ENCODE measurements around the gene STAG1. TPM values are rescaled to one million over a fixed set of nuclear protein-coding genes. Genes with fewer than 3 reads are reported as not detected.
A peak's percentile ranks its signal among the peaks of the same experiment; 100 is the strongest.
"Not testable (repeated sequence)": the region's sequence is repeated elsewhere in the genome, so short reads cannot be mapped to it uniquely, and the experiment has no call there.

The STAG1 gene
- total RNA-seq, 2 donors from 2014 or later: 46.9 to 48.5 TPM

DNA sequence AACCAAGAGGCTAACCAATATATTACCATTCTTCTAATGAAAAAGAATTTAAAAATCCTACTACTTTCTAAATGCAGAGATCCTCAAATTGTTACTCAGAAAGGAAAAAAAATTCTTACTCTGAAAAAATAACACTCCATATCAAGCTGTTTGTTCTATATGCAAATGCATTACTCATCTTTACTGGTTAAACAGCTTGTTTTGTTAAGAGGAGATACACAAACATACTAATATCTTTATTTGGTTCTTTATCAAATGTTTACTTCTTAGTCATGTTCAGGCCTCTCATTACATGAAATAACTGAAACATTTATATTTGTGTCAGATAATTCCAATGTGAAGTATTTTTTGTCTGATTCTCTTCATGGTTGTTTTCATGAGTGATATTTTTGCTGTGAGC, 355.3 kb downstream of the STAG1 start:
- no peaks in the 10 kb centered on the region for H3K9me3 ChIP-seq (ENCODE audit: control insufficient read depth, low read length, poor library complexity, severe bottlenecking)
- Mint-ChIP-seq H3K27ac (no peak overlapping the region), H3K4me1 (no peaks in the 10 kb centered on the region), H3K4me3 (no peak overlapping the region), H3K36me3 (ENCODE audit: low read depth) (no peaks in the 10 kb centered on the region), H3K27me3 (no peaks in the 10 kb centered on the region)
- ATAC-seq: no peak
- no peak for DNase-seq

DNA sequence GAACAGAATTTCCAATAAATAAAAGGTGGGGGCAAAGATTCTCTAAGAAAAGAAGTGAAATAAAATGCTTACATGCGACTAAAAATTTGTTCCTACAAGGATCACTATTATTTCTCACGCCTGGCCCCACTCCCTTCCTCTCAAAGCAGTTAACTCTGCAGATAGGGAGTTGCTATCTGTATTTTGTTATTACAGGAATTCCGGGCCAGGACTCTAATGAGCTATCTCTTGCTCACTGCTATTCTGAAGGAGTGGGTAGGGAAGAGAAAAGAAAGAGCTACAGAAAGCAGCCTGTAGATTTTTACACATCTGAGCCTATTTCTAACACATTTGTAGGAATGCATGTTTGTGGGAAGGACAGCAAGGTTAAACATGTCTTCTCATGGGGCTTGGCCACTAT, 361.6 kb downstream of the STAG1 start:
- no peaks in the 10 kb centered on the region for H3K9me3 ChIP-seq (ENCODE audit: control insufficient read depth, low read length, poor library complexity, severe bottlenecking)
- H3K4me3 Mint-ChIP-seq: no peak overlapping the region
- ATAC-seq (no peak), DNase-seq (no peak)
- peaks cover 3% of the 10 kb centered on the region for H3K36me3 Mint-ChIP-seq (ENCODE audit: low read depth)
- H3K4me1 Mint-ChIP-seq: no peaks in the 10 kb centered on the region
- no peak overlapping the region for H3K27ac Mint-ChIP-seq
- no peaks in the 10 kb centered on the region for H3K27me3 Mint-ChIP-seq

DNA sequence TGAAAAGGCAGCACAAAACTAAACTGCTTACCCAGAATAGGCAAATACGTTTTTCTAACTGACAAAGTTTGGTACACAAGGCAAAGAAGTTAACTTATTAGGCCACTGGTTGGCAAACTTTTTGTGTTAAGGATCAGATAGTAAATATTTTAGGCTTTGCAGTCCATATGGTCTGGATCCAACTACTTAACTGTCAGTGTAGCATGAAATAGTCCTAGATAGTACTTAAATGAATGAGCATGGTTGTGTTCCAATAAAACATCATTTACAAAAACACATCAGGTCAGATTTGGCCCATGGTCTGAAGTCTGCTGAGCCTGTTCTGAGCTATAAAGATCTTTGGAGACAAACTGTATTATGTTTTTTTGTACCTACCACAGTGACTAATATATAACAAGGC, 365.1 kb downstream of the STAG1 start:
- peaks cover 3% of the 10 kb centered on the region for H3K36me3 Mint-ChIP-seq (ENCODE audit: low read depth)
- H3K4me3 Mint-ChIP-seq: no peak overlapping the region
- H3K4me1 Mint-ChIP-seq: no peaks in the 10 kb centered on the region
- no peak overlapping the region for H3K27ac Mint-ChIP-seq
- no peak for DNase-seq
- no peaks in the 10 kb centered on the region for H3K9me3 ChIP-seq (ENCODE audit: control insufficient read depth, low read length, poor library complexity, severe bottlenecking)
- H3K27me3 Mint-ChIP-seq: no peaks in the 10 kb centered on the region
- ATAC-seq: no peak

DNA sequence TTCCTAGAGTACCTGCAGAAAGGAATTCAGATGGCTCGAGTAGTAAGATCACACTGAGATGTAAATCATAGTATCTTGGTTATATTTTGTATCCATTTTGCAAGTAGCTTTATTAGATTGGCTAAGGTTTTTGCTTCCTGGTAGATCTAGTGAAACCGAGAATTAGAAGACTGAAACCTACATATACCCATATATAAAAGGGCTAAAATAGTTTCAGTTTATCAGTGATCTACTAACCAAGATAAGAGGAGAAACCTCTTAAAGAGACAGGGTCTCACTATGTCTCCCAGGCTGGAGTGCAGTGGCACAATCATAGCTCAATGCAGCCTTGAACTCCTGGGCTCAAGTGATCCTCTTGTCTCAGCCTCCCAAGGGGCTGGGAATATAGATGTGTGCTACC, 366.7 kb downstream of the STAG1 start:
- Mint-ChIP-seq H3K27me3 (no peaks in the 10 kb centered on the region), H3K36me3 (ENCODE audit: low read depth) (peaks cover 5% of the 10 kb centered on the region), H3K4me3 (no peak overlapping the region), H3K4me1 (peaks cover 2% of the 10 kb centered on the region), H3K27ac (no peak overlapping the region)
- no peak for ATAC-seq
- no peaks in the 10 kb centered on the region for H3K9me3 ChIP-seq (ENCODE audit: control insufficient read depth, low read length, poor library complexity, severe bottlenecking)
- no peak for DNase-seq

DNA sequence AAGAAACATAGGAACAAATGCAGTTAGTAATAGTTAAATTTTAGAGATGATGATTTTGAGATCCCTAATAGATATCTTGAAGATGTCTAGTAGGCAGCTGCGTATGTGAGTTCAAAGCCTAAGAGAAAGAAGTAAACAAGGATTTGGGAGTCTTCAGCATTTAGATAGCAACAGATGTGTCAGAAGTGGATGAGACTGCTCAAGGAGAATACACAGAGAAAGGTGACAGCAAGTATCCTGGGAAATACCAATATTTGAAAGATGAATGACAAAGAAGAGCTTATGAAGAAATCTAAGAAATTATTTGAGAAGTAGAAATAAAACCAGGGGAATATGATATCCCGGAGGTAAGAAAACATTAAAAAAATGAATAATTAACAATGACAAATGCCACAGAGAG, 371.1 kb downstream of the STAG1 start:
- H3K9me3 ChIP-seq (ENCODE audit: control insufficient read depth, low read length, poor library complexity, severe bottlenecking): no peaks in the 10 kb centered on the region
- no peak for ATAC-seq
- Mint-ChIP-seq H3K36me3 (ENCODE audit: low read depth) (peaks cover 2% of the 10 kb centered on the region), H3K4me1 (peaks cover 4% of the 10 kb centered on the region), H3K27ac (no peak overlapping the region), H3K4me3 (no peak overlapping the region), H3K27me3 (no peaks in the 10 kb centered on the region)
- DNase-seq: no peak

DNA sequence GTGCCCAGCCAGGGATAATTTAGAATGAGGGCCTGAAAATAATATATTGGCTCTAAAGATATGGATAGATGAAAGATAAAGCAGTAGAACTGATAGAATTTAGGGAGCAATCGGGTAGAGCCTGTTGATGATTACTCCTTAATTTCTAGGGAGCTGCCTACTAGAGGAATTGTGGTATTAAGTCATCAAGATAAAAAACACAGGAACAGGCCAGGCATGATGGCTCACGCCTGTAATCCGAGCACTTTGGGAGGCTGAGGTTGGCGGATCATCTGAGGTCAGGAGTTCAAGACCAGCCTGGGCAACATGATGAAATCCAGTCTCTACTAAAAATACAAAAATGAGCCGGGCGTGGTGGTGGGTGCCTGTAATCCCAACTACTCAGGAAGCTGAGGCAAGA, 371.6 kb downstream of the STAG1 start:
- H3K9me3 ChIP-seq (ENCODE audit: control insufficient read depth, low read length, poor library complexity, severe bottlenecking): no peaks in the 10 kb centered on the region
- no peaks in the 10 kb centered on the region for H3K27me3 Mint-ChIP-seq
- no peak overlapping the region for H3K4me3 Mint-ChIP-seq
- peaks cover 2% of the 10 kb centered on the region for H3K36me3 Mint-ChIP-seq (ENCODE audit: low read depth)
- H3K4me1 Mint-ChIP-seq: peaks cover 4% of the 10 kb centered on the region
- H3K27ac Mint-ChIP-seq: no peak overlapping the region
- no peak for DNase-seq
- no peak for ATAC-seq

DNA sequence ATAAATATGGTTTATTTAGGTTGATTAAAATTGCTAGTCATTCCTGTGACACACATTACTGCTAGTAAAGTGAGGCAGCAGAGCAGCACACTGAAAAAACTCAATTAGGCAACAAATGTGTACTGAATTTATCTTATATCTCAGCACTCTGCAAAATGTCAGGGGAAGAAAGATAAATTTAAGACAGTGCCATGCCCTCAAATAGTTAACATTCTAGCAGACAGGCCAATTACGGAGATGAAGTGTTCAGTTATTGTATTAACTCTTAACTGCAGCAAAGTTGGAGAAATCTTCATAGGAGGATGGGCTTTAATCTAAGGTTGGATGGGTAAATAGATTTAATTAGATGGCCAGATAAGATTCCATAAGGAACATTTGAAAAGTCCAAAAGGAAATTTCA, 374.2 kb downstream of the STAG1 start:
- peaks cover 4% of the 10 kb centered on the region for H3K4me1 Mint-ChIP-seq
- no peak overlapping the region for H3K4me3 Mint-ChIP-seq
- no peak overlapping the region for H3K27ac Mint-ChIP-seq
- H3K27me3 Mint-ChIP-seq: no peaks in the 10 kb centered on the region
- H3K36me3 Mint-ChIP-seq (ENCODE audit: low read depth): peaks cover 5% of the 10 kb centered on the region
- no peaks in the 10 kb centered on the region for H3K9me3 ChIP-seq (ENCODE audit: control insufficient read depth, low read length, poor library complexity, severe bottlenecking)
- no peak for DNase-seq
- no peak for ATAC-seq

DNA sequence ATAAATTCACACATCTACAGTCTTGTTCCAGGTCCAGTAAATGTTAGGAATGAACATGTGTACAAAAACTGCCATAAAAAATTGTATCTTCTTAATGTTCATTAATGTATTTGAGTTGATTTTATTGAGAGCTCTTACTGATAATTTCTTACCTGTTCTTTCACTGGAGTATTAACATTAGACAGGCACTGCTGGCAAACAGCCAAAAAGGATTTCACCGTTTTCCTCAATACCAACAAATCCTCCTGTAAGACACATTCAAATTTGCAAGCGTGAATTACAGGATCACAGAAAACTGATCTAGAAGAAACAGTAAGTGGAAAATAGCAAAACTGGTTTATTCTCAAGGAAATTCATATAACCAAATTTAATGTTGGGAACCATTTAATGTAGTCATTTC, 374.7 kb downstream of the STAG1 start:
- H3K4me3 Mint-ChIP-seq: no peak overlapping the region
- ATAC-seq (no peak), DNase-seq (no peak)
- H3K27me3 Mint-ChIP-seq: no peaks in the 10 kb centered on the region
- no peak overlapping the region for H3K27ac Mint-ChIP-seq
- H3K36me3 Mint-ChIP-seq (ENCODE audit: low read depth): peaks cover 5% of the 10 kb centered on the region
- no peaks in the 10 kb centered on the region for H3K9me3 ChIP-seq (ENCODE audit: control insufficient read depth, low read length, poor library complexity, severe bottlenecking)
- H3K4me1 Mint-ChIP-seq: peaks cover 4% of the 10 kb centered on the region

DNA sequence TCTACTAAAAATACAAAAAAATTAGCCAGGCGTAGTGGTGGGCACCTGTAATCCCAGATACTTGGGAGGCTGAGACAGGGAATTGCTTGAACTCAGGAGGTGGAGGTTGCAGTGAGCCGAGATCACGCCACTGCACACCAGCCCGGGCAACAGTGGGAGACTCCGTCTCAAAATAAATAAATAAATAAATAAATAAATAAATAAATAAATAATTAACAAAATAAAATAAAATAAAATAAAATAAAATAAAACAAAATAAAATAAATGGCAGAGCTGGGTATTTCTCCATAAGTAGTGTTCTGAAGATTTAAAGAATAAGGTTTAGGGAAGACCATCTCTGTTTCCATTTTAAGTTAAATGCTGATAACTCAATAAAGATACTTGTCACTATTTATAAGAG, 376.4 kb downstream of the STAG1 start:
- H3K27ac Mint-ChIP-seq; H3K27me3 Mint-ChIP-seq; H3K9me3 ChIP-seq (ENCODE audit: control insufficient read depth, low read length, poor library complexity, severe bottlenecking); H3K4me3 Mint-ChIP-seq; H3K4me1 Mint-ChIP-seq; DNase-seq; ATAC-seq; H3K36me3 Mint-ChIP-seq (ENCODE audit: low read depth): not testable (repeated sequence)

DNA sequence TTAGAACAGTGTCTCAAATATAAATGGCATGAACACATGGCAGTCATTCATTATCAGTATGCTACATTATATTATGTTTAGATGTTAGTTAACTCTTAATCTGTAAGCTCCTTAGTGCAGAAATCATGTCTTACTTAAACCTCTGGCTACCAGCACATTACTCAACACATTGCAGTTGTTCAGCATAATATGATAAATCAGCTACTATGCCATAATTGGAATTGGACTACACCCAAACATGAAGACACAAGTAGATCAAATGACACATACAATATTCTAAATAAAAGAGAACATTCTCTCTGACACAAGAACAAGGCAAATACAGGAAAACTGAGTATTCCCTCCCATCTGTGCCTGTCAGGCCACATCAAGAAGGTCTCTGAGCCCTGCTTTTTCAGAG, 385.9 kb downstream of the STAG1 start:
- H3K27me3 Mint-ChIP-seq: no peaks in the 10 kb centered on the region
- H3K36me3 Mint-ChIP-seq (ENCODE audit: low read depth): peaks cover 2% of the 10 kb centered on the region
- no peaks in the 10 kb centered on the region for H3K9me3 ChIP-seq (ENCODE audit: control insufficient read depth, low read length, poor library complexity, severe bottlenecking)
- DNase-seq: no peak
- no peak overlapping the region for H3K4me3 Mint-ChIP-seq
- ATAC-seq: no peak
- H3K4me1 Mint-ChIP-seq: peaks cover 5% of the 10 kb centered on the region
- H3K27ac Mint-ChIP-seq: no peak overlapping the region

DNA sequence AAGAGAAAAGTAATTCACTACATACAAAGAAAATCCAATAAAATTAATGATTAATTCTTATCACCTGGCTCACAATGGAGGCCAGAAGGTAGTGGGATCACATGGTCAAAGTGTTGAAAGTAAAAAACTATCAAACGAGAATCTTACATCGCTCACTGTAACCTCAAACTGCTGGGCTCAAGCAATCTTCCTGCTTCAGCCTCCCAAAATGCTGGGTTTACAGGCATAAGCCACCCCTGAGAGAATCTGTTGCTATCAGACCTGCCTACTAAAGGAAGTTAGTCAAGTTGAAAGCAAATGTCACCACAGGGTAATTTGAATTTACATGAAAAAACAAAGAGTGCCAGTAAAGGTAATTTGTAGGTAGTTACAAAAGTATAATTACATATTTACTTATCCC, 398.7 kb downstream of the STAG1 start:
- DNase-seq (no peak), ATAC-seq (no peak)
- no peaks in the 10 kb centered on the region for H3K27me3 Mint-ChIP-seq
- H3K4me1 Mint-ChIP-seq: peaks cover 3% of the 10 kb centered on the region
- no peak overlapping the region for H3K4me3 Mint-ChIP-seq
- no peaks in the 10 kb centered on the region for H3K9me3 ChIP-seq (ENCODE audit: control insufficient read depth, low read length, poor library complexity, severe bottlenecking)
- H3K36me3 Mint-ChIP-seq (ENCODE audit: low read depth): peaks cover 9% of the 10 kb centered on the region
- H3K27ac Mint-ChIP-seq: peak overlapping the region; percentile 79

DNA sequence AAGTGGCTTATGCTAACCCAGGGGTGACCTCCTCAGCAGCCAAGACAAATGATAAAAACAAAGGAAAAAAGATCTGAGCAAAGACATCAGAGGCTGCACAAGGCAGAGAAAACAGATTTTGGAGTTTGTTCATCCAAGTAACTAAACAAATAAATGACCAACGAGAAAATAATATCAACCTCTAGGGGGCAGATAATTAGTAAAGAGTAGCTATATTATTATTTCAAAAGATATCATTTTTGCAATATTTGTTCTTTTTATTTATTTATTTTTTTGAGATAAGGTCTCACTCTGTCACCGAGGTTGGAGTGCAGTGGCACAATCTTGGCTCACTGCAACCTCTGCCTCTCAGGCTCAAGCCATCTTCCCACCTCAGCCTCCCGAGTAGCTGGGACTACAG, 400.3 kb downstream of the STAG1 start:
- H3K9me3 ChIP-seq (ENCODE audit: control insufficient read depth, low read length, poor library complexity, severe bottlenecking): no peaks in the 10 kb centered on the region
- H3K27me3 Mint-ChIP-seq: no peaks in the 10 kb centered on the region
- H3K4me1 Mint-ChIP-seq: peaks cover 3% of the 10 kb centered on the region
- peak overlapping the region; percentile 79 for H3K27ac Mint-ChIP-seq
- no peak for DNase-seq
- no peak for ATAC-seq
- no peak overlapping the region for H3K4me3 Mint-ChIP-seq
- peaks cover 9% of the 10 kb centered on the region for H3K36me3 Mint-ChIP-seq (ENCODE audit: low read depth)

DNA sequence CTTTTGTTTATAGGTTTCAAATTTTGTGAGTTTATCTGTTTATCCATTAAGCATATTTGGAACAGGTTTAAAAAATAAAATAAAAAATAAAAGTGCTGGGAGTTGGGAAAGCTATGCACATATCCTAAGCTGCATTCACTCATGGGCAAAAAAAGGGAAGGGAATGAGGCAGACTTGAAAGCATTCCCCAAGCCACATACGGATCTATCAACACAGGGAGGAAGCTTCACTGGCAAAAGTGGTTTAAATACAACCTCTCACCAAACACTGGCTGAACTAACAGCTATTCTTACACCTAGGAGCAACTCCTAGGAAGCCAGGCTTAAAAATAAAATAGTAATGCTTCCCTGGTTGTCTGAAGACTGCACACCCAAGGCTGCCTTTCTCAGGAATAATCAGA, 400.8 kb downstream of the STAG1 start:
- no peak for DNase-seq
- no peaks in the 10 kb centered on the region for H3K9me3 ChIP-seq (ENCODE audit: control insufficient read depth, low read length, poor library complexity, severe bottlenecking)
- peaks cover 3% of the 10 kb centered on the region for H3K4me1 Mint-ChIP-seq
- peaks cover 9% of the 10 kb centered on the region for H3K36me3 Mint-ChIP-seq (ENCODE audit: low read depth)
- no peak overlapping the region for H3K27ac Mint-ChIP-seq
- H3K27me3 Mint-ChIP-seq: no peaks in the 10 kb centered on the region
- ATAC-seq: no peak
- no peak overlapping the region for H3K4me3 Mint-ChIP-seq

DNA sequence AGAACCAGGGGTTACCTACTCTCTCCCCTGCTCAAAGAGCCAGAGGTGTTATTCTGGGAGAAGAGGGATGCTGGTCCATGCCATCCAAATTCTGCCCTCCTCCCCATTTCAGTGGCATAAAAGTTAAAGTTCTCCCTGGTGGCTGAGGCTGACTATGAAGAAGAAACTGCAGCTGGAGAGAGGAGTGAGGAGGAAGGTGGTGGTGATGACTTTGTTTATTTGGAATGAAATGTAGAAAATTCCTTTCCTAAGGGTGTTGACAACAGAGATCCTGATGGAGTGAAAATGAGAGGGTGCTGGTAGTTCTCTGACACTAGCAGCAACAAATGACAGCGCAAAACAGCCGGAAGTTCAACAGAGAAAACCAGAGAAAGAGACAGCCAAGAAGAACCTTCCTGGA, 401.6 kb downstream of the STAG1 start:
- H3K4me3 Mint-ChIP-seq: no peak overlapping the region
- H3K27ac Mint-ChIP-seq: no peak overlapping the region
- H3K4me1 Mint-ChIP-seq: peaks cover 3% of the 10 kb centered on the region
- peaks cover 9% of the 10 kb centered on the region for H3K36me3 Mint-ChIP-seq (ENCODE audit: low read depth)
- H3K27me3 Mint-ChIP-seq: no peaks in the 10 kb centered on the region
- H3K9me3 ChIP-seq (ENCODE audit: control insufficient read depth, low read length, poor library complexity, severe bottlenecking): no peaks in the 10 kb centered on the region
- DNase-seq (no peak), ATAC-seq (no peak)

DNA sequence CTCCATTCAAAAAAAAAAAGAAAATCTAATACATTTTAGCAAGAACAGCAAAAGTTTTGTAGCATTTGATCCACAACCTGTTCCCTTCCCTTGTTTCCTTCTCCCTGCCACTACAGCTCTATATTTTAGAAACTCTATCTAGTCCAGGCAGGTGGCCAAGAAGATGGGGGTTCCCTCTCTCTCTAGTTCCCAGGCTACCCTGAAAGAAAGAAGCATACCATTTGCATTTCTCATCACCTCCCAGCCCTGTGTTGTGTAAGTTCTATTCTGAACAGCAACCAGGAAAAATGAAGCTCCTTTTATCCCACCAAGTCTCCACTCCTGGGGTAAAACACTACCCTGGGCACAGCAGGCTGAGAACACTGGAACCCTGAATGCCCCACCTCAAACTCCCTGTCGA, 402.0 kb downstream of the STAG1 start:
- H3K9me3 ChIP-seq (ENCODE audit: control insufficient read depth, low read length, poor library complexity, severe bottlenecking): no peaks in the 10 kb centered on the region
- H3K27me3 Mint-ChIP-seq: no peaks in the 10 kb centered on the region
- H3K4me1 Mint-ChIP-seq: peaks cover 3% of the 10 kb centered on the region
- H3K27ac Mint-ChIP-seq: no peak overlapping the region
- H3K4me3 Mint-ChIP-seq: no peak overlapping the region
- DNase-seq (no peak), ATAC-seq (no peak)
- H3K36me3 Mint-ChIP-seq (ENCODE audit: low read depth): peaks cover 6% of the 10 kb centered on the region
